ENCODE measurements around the gene KIF3A.

KIF3A gene

GRCh38 chr5:132753135-132753987 lies 16.0 kb upstream of the KIF3A start:
- DNase-seq (ENCODE audit: low read depth), result no peak

GRCh38 chr5:132752581-132753125 lies 15.3 kb upstream of the KIF3A start:
- DNase-seq (ENCODE audit: low read depth), result no peak

- DNase-seq (ENCODE audit: low read depth), result no peak
Observed at GRCh38 chr5:132751971-132752580, 14.7 kb upstream of the KIF3A start.

GRCh38 chr5:132751444-132751843 lies 14.1 kb upstream of the KIF3A start:
- DNase-seq (ENCODE audit: low read depth), result peak; percentile 97

- no peak for DNase-seq (ENCODE audit: low read depth)
Observed at GRCh38 chr5:132750471-132751230, 13.3 kb upstream of the KIF3A start.

GRCh38 chr5:132749506-132749905 lies 12.2 kb upstream of the KIF3A start:
- DNase-seq (ENCODE audit: low read depth), result no peak

GRCh38 chr5:132748522-132749000 lies 11.2 kb upstream of the KIF3A start:
- no peak for DNase-seq (ENCODE audit: low read depth)

GRCh38 chr5:132747616-132748440 lies 10.5 kb upstream of the KIF3A start:
- DNase-seq (ENCODE audit: low read depth), result no peak

GRCh38 chr5:132746954-132747615 lies 9.7 kb upstream of the KIF3A start, which contains the start of gene CCNI2:
TSS of gene CCNI2 (plus strand) at chr5:132747426. CDS start at chr5:132747496, 70 bp downstream.
- no peak for DNase-seq (ENCODE audit: low read depth)

- no peak for DNase-seq (ENCODE audit: low read depth)
Observed at GRCh38 chr5:132746592-132746953, 9.2 kb upstream of the KIF3A start.

- DNase-seq (ENCODE audit: low read depth), result no peak
Observed at GRCh38 chr5:132744659-132745058, 7.3 kb upstream of the KIF3A start.

GRCh38 chr5:132742626-132743025 lies 5.3 kb upstream of the KIF3A start:
- no peak for DNase-seq (ENCODE audit: low read depth)

GRCh38 chr5:132742158-132742557 lies 4.8 kb upstream of the KIF3A start:
- no peak for DNase-seq (ENCODE audit: low read depth)

- DNase-seq (ENCODE audit: low read depth), result no peak
Observed at GRCh38 chr5:132739232-132739631, 1.9 kb upstream of the KIF3A start.

GRCh38 chr5:132737982-132738681 lies 786 bp upstream of the KIF3A start:
- DNase-seq (ENCODE audit: low read depth), result no peak

GRCh38 chr5:132734687-132735086 lies 2.7 kb downstream of the KIF3A start:
- no peak for DNase-seq (ENCODE audit: low read depth)

GRCh38 chr5:132733499-132734148 lies 3.7 kb downstream of the KIF3A start:
- no peak for DNase-seq (ENCODE audit: low read depth)

GRCh38 chr5:132729896-132730295 lies 7.5 kb downstream of the KIF3A start:
- DNase-seq (ENCODE audit: low read depth), result no peak

- DNase-seq (ENCODE audit: low read depth), result no peak
Observed at GRCh38 chr5:132725745-132726144, 11.6 kb downstream of the KIF3A start.
